ENCODE measurements around the gene TRAPPC11.
A peak's percentile ranks its signal among the peaks of the same experiment; 100 is the strongest.

The TRAPPC11 gene

DNA sequence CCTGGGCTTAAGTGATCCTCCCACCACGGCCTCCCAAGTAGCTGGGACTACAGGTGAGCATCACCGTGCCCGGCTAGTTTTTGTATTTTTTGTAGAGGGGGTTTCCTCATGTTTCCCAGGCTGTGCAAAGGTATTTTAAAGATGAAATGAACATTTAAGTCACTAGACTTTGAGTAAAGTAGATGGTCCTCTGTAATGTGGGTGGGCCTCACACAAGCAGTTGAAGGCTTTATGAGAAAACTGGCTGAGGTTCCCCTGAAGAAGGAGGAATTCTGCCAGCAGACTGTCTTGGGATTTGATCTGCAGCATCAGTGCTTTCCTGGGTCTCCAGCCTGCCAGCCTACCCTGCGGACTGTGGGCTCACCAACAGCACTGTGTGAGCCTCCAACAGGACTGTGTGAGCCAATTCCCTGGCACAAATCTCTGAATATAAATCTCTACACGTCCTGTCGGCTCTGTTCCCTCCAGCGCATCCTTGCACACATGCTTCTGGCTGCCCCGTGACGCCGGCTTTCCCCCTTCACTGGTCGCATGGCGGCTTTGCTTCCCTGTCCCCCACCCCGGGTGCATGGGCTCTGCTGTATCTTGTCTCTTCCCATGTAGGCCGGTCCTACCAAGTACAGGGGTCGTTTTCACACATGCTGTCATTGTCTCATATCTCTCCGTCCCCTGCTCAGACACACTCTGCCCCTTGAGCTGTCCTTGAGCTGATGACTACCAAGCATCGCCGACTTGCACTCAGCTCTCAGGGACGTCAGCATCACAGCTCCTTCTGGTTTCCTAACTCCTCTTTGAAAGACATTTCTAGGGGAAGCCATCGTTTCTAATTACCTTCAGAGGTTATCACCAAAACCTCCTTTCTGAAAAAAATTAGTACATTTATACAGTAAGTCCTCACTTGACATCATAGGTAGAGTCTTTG lies 46.5 kb upstream of the TRAPPC11 start:
- no peak for TF ChIP-seq RAD21 (IDR thresholded peaks at IDR 0.05; ENCODE audit: low read depth)
- no peak for TF ChIP-seq ZBTB7A (IDR thresholded peaks at IDR 0.05; ENCODE audit: low read depth)
- TF ChIP-seq FOXM1 (IDR thresholded peaks at IDR 0.05; ENCODE audit: borderline replicate concordance, low read depth), result no peak
- no peak for TF ChIP-seq CREB1 (IDR thresholded peaks at IDR 0.05; ENCODE audit: low read depth)
- TF ChIP-seq TEAD4 (IDR thresholded peaks at IDR 0.05), result no peak
- TF ChIP-seq YY1 (IDR thresholded peaks at IDR 0.05; ENCODE audit: low read depth), result no peak
- TF ChIP-seq CEBPB (IDR thresholded peaks at IDR 0.05), result no peak
- TF ChIP-seq USF1 (IDR thresholded peaks at IDR 0.05), result no peak
- no peak for TF ChIP-seq NFIC (IDR thresholded peaks at IDR 0.05)
- no peak for TF ChIP-seq EP300 (IDR thresholded peaks at IDR 0.05; ENCODE audit: borderline replicate concordance)
- no peak for TF ChIP-seq MAX (IDR thresholded peaks at IDR 0.05)
- TF ChIP-seq, protein P1, sequence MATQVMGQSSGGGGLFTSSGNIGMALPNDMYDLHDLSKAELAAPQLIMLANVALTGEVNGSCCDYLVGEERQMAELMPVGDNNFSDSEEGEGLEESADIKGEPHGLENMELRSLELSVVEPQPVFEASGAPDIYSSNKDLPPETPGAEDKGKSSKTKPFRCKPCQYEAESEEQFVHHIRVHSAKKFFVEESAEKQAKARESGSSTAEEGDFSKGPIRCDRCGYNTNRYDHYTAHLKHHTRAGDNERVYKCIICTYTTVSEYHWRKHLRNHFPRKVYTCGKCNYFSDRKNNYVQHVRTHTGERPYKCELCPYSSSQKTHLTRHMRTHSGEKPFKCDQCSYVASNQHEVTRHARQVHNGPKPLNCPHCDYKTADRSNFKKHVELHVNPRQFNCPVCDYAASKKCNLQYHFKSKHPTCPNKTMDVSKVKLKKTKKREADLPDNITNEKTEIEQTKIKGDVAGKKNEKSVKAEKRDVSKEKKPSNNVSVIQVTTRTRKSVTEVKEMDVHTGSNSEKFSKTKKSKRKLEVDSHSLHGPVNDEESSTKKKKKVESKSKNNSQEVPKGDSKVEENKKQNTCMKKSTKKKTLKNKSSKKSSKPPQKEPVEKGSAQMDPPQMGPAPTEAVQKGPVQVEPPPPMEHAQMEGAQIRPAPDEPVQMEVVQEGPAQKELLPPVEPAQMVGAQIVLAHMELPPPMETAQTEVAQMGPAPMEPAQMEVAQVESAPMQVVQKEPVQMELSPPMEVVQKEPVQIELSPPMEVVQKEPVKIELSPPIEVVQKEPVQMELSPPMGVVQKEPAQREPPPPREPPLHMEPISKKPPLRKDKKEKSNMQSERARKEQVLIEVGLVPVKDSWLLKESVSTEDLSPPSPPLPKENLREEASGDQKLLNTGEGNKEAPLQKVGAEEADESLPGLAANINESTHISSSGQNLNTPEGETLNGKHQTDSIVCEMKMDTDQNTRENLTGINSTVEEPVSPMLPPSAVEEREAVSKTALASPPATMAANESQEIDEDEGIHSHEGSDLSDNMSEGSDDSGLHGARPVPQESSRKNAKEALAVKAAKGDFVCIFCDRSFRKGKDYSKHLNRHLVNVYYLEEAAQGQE (IDR thresholded peaks at IDR 0.05; ENCODE audit: low read depth), result no peak
- TF ChIP-seq EGR1 (IDR thresholded peaks at IDR 0.05), result no peak
- no peak for TF ChIP-seq TAF1 (IDR thresholded peaks at IDR 0.05; ENCODE audit: low read depth)

DNA sequence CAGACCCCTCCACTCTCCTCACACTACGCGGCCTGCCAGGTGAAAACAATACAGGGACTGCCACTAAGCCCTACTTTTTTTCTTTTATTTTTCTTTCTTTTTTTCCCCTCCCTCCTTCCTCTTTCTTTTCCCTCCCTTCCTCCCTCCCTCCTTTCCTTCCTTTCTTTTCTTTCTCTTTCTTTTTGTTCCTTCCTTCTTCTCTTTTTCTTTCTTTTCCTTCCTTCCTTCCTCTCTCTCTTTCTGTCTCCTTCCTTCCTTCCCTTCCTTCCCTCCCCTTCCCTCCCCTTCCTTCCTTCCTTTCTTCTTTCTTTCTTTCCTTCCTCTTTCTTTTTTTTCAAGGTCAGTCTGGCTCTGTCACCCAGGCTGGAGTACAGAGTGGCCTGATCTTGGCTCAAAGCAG lies 42.0 kb upstream of the TRAPPC11 start:
- TF ChIP-seq MAX (IDR thresholded peaks at IDR 0.05), result no peak
- no peak for TF ChIP-seq TEAD4 (IDR thresholded peaks at IDR 0.05)
- TF ChIP-seq FOXM1 (IDR thresholded peaks at IDR 0.05; ENCODE audit: borderline replicate concordance, low read depth), result no peak
- TF ChIP-seq EGR1 (IDR thresholded peaks at IDR 0.05), result no peak
- TF ChIP-seq CREB1 (IDR thresholded peaks at IDR 0.05; ENCODE audit: low read depth), result no peak
- TF ChIP-seq RAD21 (IDR thresholded peaks at IDR 0.05; ENCODE audit: low read depth), result no peak
- TF ChIP-seq USF1 (IDR thresholded peaks at IDR 0.05), result no peak
- TF ChIP-seq TCF12 (IDR thresholded peaks at IDR 0.05; ENCODE audit: low read depth), result no peak
- TF ChIP-seq NFIC (IDR thresholded peaks at IDR 0.05), result no peak
- no peak for TF ChIP-seq YY1 (IDR thresholded peaks at IDR 0.05; ENCODE audit: low read depth)
- no peak for TF ChIP-seq CEBPB (IDR thresholded peaks at IDR 0.05)
- no peak for TF ChIP-seq ZBTB7A (IDR thresholded peaks at IDR 0.05; ENCODE audit: low read depth)
- TF ChIP-seq EP300 (IDR thresholded peaks at IDR 0.05; ENCODE audit: borderline replicate concordance), result no peak
- TF ChIP-seq TAF1 (IDR thresholded peaks at IDR 0.05; ENCODE audit: low read depth), result no peak
- TF ChIP-seq, protein P1 (IDR thresholded peaks at IDR 0.05; ENCODE audit: low read depth), result no peak

DNA sequence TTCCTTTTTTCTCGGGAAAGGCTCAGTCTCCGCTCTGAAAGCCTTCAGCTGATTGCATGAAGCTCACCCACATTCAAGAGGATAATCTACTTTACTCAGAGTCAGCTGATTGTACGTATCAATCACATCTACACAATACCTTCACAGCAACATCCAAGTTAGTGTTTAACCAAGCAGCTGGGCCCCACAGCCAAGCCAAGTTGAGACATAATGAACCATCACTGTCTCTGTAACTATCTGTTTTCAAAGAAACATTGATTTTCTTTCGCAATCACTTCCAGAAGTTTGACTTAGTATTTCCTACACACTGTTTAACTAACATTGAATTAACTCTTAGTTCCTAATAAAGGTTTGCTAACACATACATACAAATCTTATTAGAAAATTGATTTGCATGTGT lies 40.4 kb upstream of the TRAPPC11 start:
- TF ChIP-seq CREB1 (IDR thresholded peaks at IDR 0.05; ENCODE audit: low read depth) (no peak), CEBPB (IDR thresholded peaks at IDR 0.05) (peak; percentile 46; the same call in 1 of the 2 replicates)

DNA sequence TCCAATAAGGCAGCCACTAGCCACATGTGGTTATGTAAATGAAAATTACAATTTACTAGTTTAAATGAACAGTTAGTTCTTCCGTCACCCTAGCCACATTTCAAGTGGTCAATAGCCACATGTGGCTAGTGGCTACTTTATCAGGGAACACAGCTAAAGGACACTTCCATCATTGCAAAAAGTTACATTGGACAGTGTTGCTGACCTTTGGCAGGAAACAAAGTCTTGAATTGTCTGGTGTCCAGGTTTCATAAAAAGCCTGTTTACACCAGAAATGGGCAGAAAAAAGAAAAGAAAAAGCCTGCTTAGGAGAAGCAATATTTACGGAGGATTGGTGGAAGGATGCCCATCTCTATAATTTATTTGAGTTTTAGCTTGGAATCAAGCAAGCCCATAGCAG lies 38.7 kb upstream of the TRAPPC11 start:
- no peak for TF ChIP-seq TAF1 (IDR thresholded peaks at IDR 0.05; ENCODE audit: low read depth)
- TF ChIP-seq EGR1 (IDR thresholded peaks at IDR 0.05), result no peak
- TF ChIP-seq USF1 (IDR thresholded peaks at IDR 0.05), result no peak
- no peak for TF ChIP-seq CEBPB (IDR thresholded peaks at IDR 0.05)
- TF ChIP-seq TCF12 (IDR thresholded peaks at IDR 0.05; ENCODE audit: low read depth), result no peak
- no peak for TF ChIP-seq YY1 (IDR thresholded peaks at IDR 0.05; ENCODE audit: low read depth)
- no peak for TF ChIP-seq CREB1 (IDR thresholded peaks at IDR 0.05; ENCODE audit: low read depth)
- TF ChIP-seq FOXM1 (IDR thresholded peaks at IDR 0.05; ENCODE audit: borderline replicate concordance, low read depth), result no peak
- no peak for TF ChIP-seq RAD21 (IDR thresholded peaks at IDR 0.05; ENCODE audit: low read depth)
- TF ChIP-seq ZBTB7A (IDR thresholded peaks at IDR 0.05; ENCODE audit: low read depth), result no peak
- no peak for TF ChIP-seq TEAD4 (IDR thresholded peaks at IDR 0.05)
- TF ChIP-seq MAX (IDR thresholded peaks at IDR 0.05), result no peak
- no peak for TF ChIP-seq EP300 (IDR thresholded peaks at IDR 0.05; ENCODE audit: borderline replicate concordance)
- TF ChIP-seq, protein P1 (IDR thresholded peaks at IDR 0.05; ENCODE audit: low read depth), result no peak
- no peak for TF ChIP-seq NFIC (IDR thresholded peaks at IDR 0.05)
